Mesendoderm (in vitro differentiated cells): ENCODE results near the gene R3HDM2.
A peak's percentile ranks its signal among the peaks of the same experiment; 100 is the strongest.

Source experiments
- DNase-seq: peaks from one replicate; pipeline ENCODE4 v3.0.0; 2013
- H2AK5ac ChIP-seq: 2 replicates; pipeline ENCODE4 v1.6.1; 2013; ENCODE audit warnings: low read length, inconsistent platforms
- H2BK120ac ChIP-seq: 2 replicates; pipeline ENCODE4 v1.6.1; 2013; ENCODE audit warnings: low read depth, mild to moderate bottlenecking, low read length, moderate library complexity, mixed read lengths
- H2BK15ac ChIP-seq: replicated peaks from 2 replicates; pipeline ENCODE4 v1.6.1; 2013; ENCODE audit warnings: low read depth, mild to moderate bottlenecking, moderate library complexity
- H2BK5ac ChIP-seq: 2 replicates; pipeline ENCODE4 v1.6.1; 2013; ENCODE audit warnings: low read length, inconsistent platforms
- H3K18ac ChIP-seq: 2 replicates; pipeline ENCODE4 v1.6.1; 2013; ENCODE audit warnings: mild to moderate bottlenecking, low read length, mixed read lengths
- H3K23ac ChIP-seq: one replicate; pipeline ENCODE4 v1.6.1; 2013; ENCODE audit warnings: low read length
- H3K27ac ChIP-seq: 2 replicates; pipeline ENCODE4 v1.5.1; 2013; ENCODE audit warnings: low read depth, mild to moderate bottlenecking, inconsistent platforms, low read length, moderate library complexity
- H3K27me3 ChIP-seq: 2 replicates; pipeline ENCODE4 v1.6.1; 2013; ENCODE audit warnings: low read length, control low read depth, mild to moderate bottlenecking, inconsistent platforms; ENCODE audit not compliant: insufficient read depth, poor library complexity
- H3K36me3 ChIP-seq: 2 replicates; pipeline ENCODE4 v1.6.1; 2013; ENCODE audit warnings: low read length, inconsistent platforms; ENCODE audit not compliant: control insufficient read depth, insufficient read depth
- H3K4ac ChIP-seq: one replicate; pipeline ENCODE4 v1.6.1; 2013; ENCODE audit warnings: low read depth, mild to moderate bottlenecking, low read length, moderate library complexity
- H3K4me1 ChIP-seq: 2 replicates; pipeline ENCODE4 v1.6.1; 2013; ENCODE audit warnings: low read depth, low read length, inconsistent platforms; ENCODE audit not compliant: control insufficient read depth
- H3K4me2 ChIP-seq: 2 replicates; pipeline ENCODE4 v1.6.1; 2013; ENCODE audit warnings: low read length
- H3K4me3 ChIP-seq: 2 replicates; pipeline ENCODE4 v1.5.1; 2013; ENCODE audit warnings: mild to moderate bottlenecking, low read length
- H3K56ac ChIP-seq: one replicate; pipeline ENCODE4 v1.6.1; 2013; ENCODE audit warnings: low read length
- H3K79me1 ChIP-seq: 2 replicates; pipeline ENCODE4 v1.6.1; 2013; ENCODE audit warnings: low read length, inconsistent platforms
- H3K79me2 ChIP-seq: 2 replicates; pipeline ENCODE4 v1.6.1; 2013; ENCODE audit warnings: mild to moderate bottlenecking, low read length; ENCODE audit not compliant: control insufficient read depth, insufficient read depth
- H3K9ac ChIP-seq: 2 replicates; pipeline ENCODE4 v1.6.1; 2013; ENCODE audit warnings: low read length, inconsistent platforms
- H4K5ac ChIP-seq: one replicate; pipeline ENCODE4 v1.6.1; 2013; ENCODE audit warnings: low read length
- H4K8ac ChIP-seq: one replicate; pipeline ENCODE4 v1.6.1; 2013; ENCODE audit warnings: low read depth, mild to moderate bottlenecking, control low read depth, low read length, moderate library complexity
- WGBS: extraction: QIAGEN DNeasy Blood & Tissue Kit; methylation state at CpG from one replicate; pipeline ENCODE4 v1.1.7; 2013; ENCODE audit warnings: low lambda C conversion rate, missing lambda C conversion rate; ENCODE audit not compliant: insufficient coverage; ENCODE audit errors: extremely low coverage; 5-methylcytosine and 5-hydroxymethylcytosine counted together

R3HDM2 gene

GRCh38 chr12:57420482-57420881 is 10.4 kb downstream of the R3HDM2 start:
- H3K9ac ChIP-seq: no peak overlapping the region
- H3K18ac ChIP-seq: no peak overlapping the region
- H3K56ac ChIP-seq: no peak overlapping the region
- no peak overlapping the region for H4K8ac ChIP-seq
- no peak overlapping the region for H2BK15ac ChIP-seq
- H3K27ac ChIP-seq: no peak overlapping the region
- H3K79me2 ChIP-seq: no peaks in the 10 kb centered on the region
- no peak overlapping the region for H3K4ac ChIP-seq
- H3K23ac ChIP-seq: no peak overlapping the region
- H3K27me3 ChIP-seq: no peaks in the 10 kb centered on the region
- H3K4me2 ChIP-seq: no peak overlapping the region
- H3K4me3 ChIP-seq: no peak overlapping the region
- 100% methylated on average over 1 of the region's 5 CpGs for WGBS
- H4K5ac ChIP-seq: no peak overlapping the region
- no peak overlapping the region for H2BK5ac ChIP-seq
- H2AK5ac ChIP-seq: no peak overlapping the region
- no peak for DNase-seq
- no peaks in the 10 kb centered on the region for H3K36me3 ChIP-seq
- no peak overlapping the region for H2BK120ac ChIP-seq
- H3K4me1 ChIP-seq: no peaks in the 10 kb centered on the region
- no peaks in the 10 kb centered on the region for H3K79me1 ChIP-seq

- H3K4me1 ChIP-seq: no peaks in the 10 kb centered on the region
- H3K18ac ChIP-seq: no peak overlapping the region
- H3K4me3 ChIP-seq: no peak overlapping the region
- H4K8ac ChIP-seq: no peak overlapping the region
- no peak overlapping the region for H3K4me2 ChIP-seq
- H3K27me3 ChIP-seq: no peaks in the 10 kb centered on the region
- no peak for DNase-seq
- H3K79me1 ChIP-seq: no peaks in the 10 kb centered on the region
- no peak overlapping the region for H4K5ac ChIP-seq
- H3K23ac ChIP-seq: no peak overlapping the region
- no peak overlapping the region for H2BK15ac ChIP-seq
- no peaks in the 10 kb centered on the region for H3K79me2 ChIP-seq
- WGBS: no CpG with 5 or more reads among the region's 2 CpGs
- H2BK5ac ChIP-seq: no peak overlapping the region
- no peak overlapping the region for H2BK120ac ChIP-seq
- H3K9ac ChIP-seq: no peak overlapping the region
- no peak overlapping the region for H3K4ac ChIP-seq
- H2AK5ac ChIP-seq: no peak overlapping the region
- no peak overlapping the region for H3K27ac ChIP-seq
- H3K56ac ChIP-seq: no peak overlapping the region
- H3K36me3 ChIP-seq: no peaks in the 10 kb centered on the region
Observed at GRCh38 chr12:57419495-57419894, 11.3 kb downstream of the R3HDM2 start.

- no peak overlapping the region for H3K4me3 ChIP-seq
- no peak overlapping the region for H4K8ac ChIP-seq
- no peaks in the 10 kb centered on the region for H3K79me1 ChIP-seq
- no peak overlapping the region for H2BK120ac ChIP-seq
- H2BK5ac ChIP-seq: no peak overlapping the region
- no peak overlapping the region for H3K4me2 ChIP-seq
- no peaks in the 10 kb centered on the region for H3K4me1 ChIP-seq
- no peaks in the 10 kb centered on the region for H3K79me2 ChIP-seq
- H2AK5ac ChIP-seq: no peak overlapping the region
- no peak overlapping the region for H3K56ac ChIP-seq
- no peak overlapping the region for H3K18ac ChIP-seq
- WGBS: no CpG with 5 or more reads among the region's 9 CpGs
- no peak overlapping the region for H3K27ac ChIP-seq
- H3K36me3 ChIP-seq: no peaks in the 10 kb centered on the region
- no peak for DNase-seq
- H4K5ac ChIP-seq: no peak overlapping the region
- H3K27me3 ChIP-seq: no peaks in the 10 kb centered on the region
- H2BK15ac ChIP-seq: no peak overlapping the region
- no peak overlapping the region for H3K4ac ChIP-seq
- H3K23ac ChIP-seq: no peak overlapping the region
- H3K9ac ChIP-seq: no peak overlapping the region
Observed at GRCh38 chr12:57418255-57418654, 12.6 kb downstream of the R3HDM2 start.

GRCh38 chr12:57416039-57416996 is 14.5 kb downstream of the R3HDM2 start:
- WGBS: no CpG with 5 or more reads among the region's 8 CpGs
- Histone ChIP-seq H4K8ac (no peak overlapping the region), H3K4ac (no peak overlapping the region), H3K56ac (no peak overlapping the region), H3K4me1 (no peaks in the 10 kb centered on the region), H2BK120ac (no peak overlapping the region), H4K5ac (no peak overlapping the region), H2BK15ac (no peak overlapping the region), H3K9ac (no peak overlapping the region), H3K79me2 (no peaks in the 10 kb centered on the region), H3K27me3 (no peaks in the 10 kb centered on the region), H3K4me3 (no peak overlapping the region), H2AK5ac (no peak overlapping the region), H3K18ac (no peak overlapping the region), H3K23ac (no peak overlapping the region), H3K4me2 (no peak overlapping the region), H3K36me3 (no peaks in the 10 kb centered on the region), H3K27ac (no peak overlapping the region), H3K79me1 (no peaks in the 10 kb centered on the region), H2BK5ac (no peak overlapping the region)
- DNase-seq: peak; percentile 24

- no CpG with 5 or more reads among the region's 2 CpGs for WGBS
- H3K4ac ChIP-seq: no peak overlapping the region
Observed at GRCh38 chr12:57415088-57415487, 15.8 kb downstream of the R3HDM2 start.

More at GRCh38 chr12:57415088-57415487, 15.8 kb downstream of the R3HDM2 start:
- Histone ChIP-seq H3K23ac (no peak overlapping the region), H4K8ac (no peak overlapping the region), H3K18ac (no peak overlapping the region), H2BK15ac (no peak overlapping the region), H3K4me3 (no peak overlapping the region), H3K9ac (no peak overlapping the region), H3K4me2 (no peak overlapping the region), H3K4me1 (no peaks in the 10 kb centered on the region), H2BK5ac (no peak overlapping the region), H2BK120ac (no peak overlapping the region), H4K5ac (no peak overlapping the region), H3K36me3 (no peaks in the 10 kb centered on the region), H3K27me3 (no peaks in the 10 kb centered on the region), H3K27ac (no peak overlapping the region), H2AK5ac (no peak overlapping the region), H3K79me1 (no peaks in the 10 kb centered on the region), H3K56ac (no peak overlapping the region), H3K79me2 (no peaks in the 10 kb centered on the region)
- no peak for DNase-seq
